K562 (cell line): ENCODE measurements around the gene PDE3A. TPM values are rescaled to one million over a fixed set of nuclear protein-coding genes. Genes with fewer than 3 reads are reported as not detected.

ENCODE experiments used
- ATAC-seq: fragments of 200-7000 bp; cut with Tn5 transposase; 3 replicates; pipeline ENCODE4 v1.9.1; 2020; ENCODE audit warnings: moderate library complexity
- BruUV-seq: library from RNA; stranded (reverse); fragments of 400-500 nt; replicated peaks from 2 replicates; lab custom pipeline; 2021; lab: Mats Ljungman, UMichigan
- CTCF ChIA-PET: fragments of 300-600 bp; formaldehyde crosslinking; extraction: SDS; loops from one replicate; lab custom pipeline; 2021; ENCODE audit warnings: low intra/inter-chr PET ratio; lab: Yijun Ruan, JAX
- POLR2A ChIA-PET: fragments of 300-600, 350-650 bp; sonication (Branson Sonifier 250); formaldehyde crosslinking; extraction: SDS; loops from one replicate; lab custom pipeline; 2021; ENCODE audit warnings: antibody characterized with exemption, inconsistent platforms; lab: Yijun Ruan, JAX
- DNase-seq, 4 experiments: peaks; one replicate each; pipeline versions ENCODE4 v3.0.0 to v3.0.0-alpha.2; 2011 to 2018; ENCODE audit warnings: low spot score in 3 of 4, mixed read lengths in 3 of 4; ENCODE audit errors: extremely low read depth in 1 of 4
- FAIRE-seq: peaks from 2 replicates; lab custom pipeline; 2011; peaks lifted over from hg19 to GRCh38; lab: Jason Lieb, UNC
- H2AFZ ChIP-seq: 2 replicates; pipeline ENCODE4 v1.6.0; 2011; ENCODE audit warnings: low read depth, low read length, control low read depth, inconsistent platforms
- H3K27ac ChIP-seq: fragments of 200-600 bp; 3 replicates; pipeline ENCODE4 v1.8.0; 2011; ENCODE audit warnings: low read depth, mild to moderate bottlenecking, control low read depth, inconsistent platforms, low read length, moderate library complexity, mixed read lengths; ENCODE audit errors: extremely low read depth
- H3K27me3 ChIP-seq, 2 experiments: fragments of 300-600 bp in 1 of 2; 2 replicates in 1 of 2; 3 replicates in 1 of 2; pipeline versions ENCODE4 v1.6.0 to v1.8.0; 2011; ENCODE audit warnings: inconsistent platforms in 2 of 2, low read length in 2 of 2, mild to moderate bottlenecking in 1 of 2, mixed read lengths in 1 of 2, moderate library complexity in 1 of 2; ENCODE audit not compliant: control insufficient read depth in 2 of 2, insufficient read depth in 2 of 2
- H3K36me3 ChIP-seq: fragments of 300-600 bp; 3 replicates; pipeline ENCODE4 v1.8.0; 2011; ENCODE audit warnings: mild to moderate bottlenecking, low read length, inconsistent platforms; ENCODE audit not compliant: control insufficient read depth, insufficient read depth
- H3K4me1 ChIP-seq, 2 experiments: fragments of 200-600 bp in 1 of 2; replicated peaks in 1 of 2; 2 replicates in 1 of 2; 3 replicates in 1 of 2; pipeline versions ENCODE4 v1.5.1 to v1.8.0; 2011; ENCODE audit warnings: inconsistent platforms in 2 of 2, low read length in 2 of 2, mild to moderate bottlenecking in 1 of 2, mixed read lengths in 1 of 2, moderate library complexity in 1 of 2; ENCODE audit not compliant: control insufficient read depth in 2 of 2, insufficient read depth in 2 of 2
- H3K4me2 ChIP-seq: 2 replicates; pipeline ENCODE4 v1.6.1; 2011; ENCODE audit warnings: low read length, control low read depth, inconsistent platforms, mixed read lengths; ENCODE audit not compliant: insufficient read depth
- H3K4me3 ChIP-seq: fragments of 200-600 bp; sonication (generic), shearing (Covaris generic); 2 replicates; pipeline ENCODE4 v1.5.1; 2016; ENCODE audit warnings: control low read depth, inconsistent platforms
- H3K79me2 ChIP-seq: fragments of 200-600 bp; 3 replicates; pipeline ENCODE4 v1.8.0; 2011; ENCODE audit warnings: low read length, inconsistent platforms; ENCODE audit not compliant: control insufficient read depth, insufficient read depth
- H3K9ac ChIP-seq, 2 experiments: 2 replicates each; pipeline versions ENCODE4 v1.6.0 to v1.6.1; 2011; ENCODE audit warnings: low read depth in 2 of 2, low read length in 2 of 2, control low read depth in 1 of 2, inconsistent platforms in 1 of 2, mild to moderate bottlenecking in 1 of 2, mixed read lengths in 1 of 2; ENCODE audit not compliant: insufficient read depth in 1 of 2
- H3K9me1 ChIP-seq: one replicate; pipeline ENCODE4 v1.6.0; 2011; ENCODE audit warnings: inconsistent platforms, mild to moderate bottlenecking, low read length, moderate library complexity; ENCODE audit not compliant: control insufficient read depth, insufficient read depth
- H3K9me3 ChIP-seq: replicated peaks from 2 replicates; pipeline ENCODE4 v1.5.1; 2011; ENCODE audit warnings: low read depth, low read length, inconsistent platforms; ENCODE audit not compliant: control insufficient read depth, insufficient read depth
- H4K20me1 ChIP-seq: replicated peaks from 2 replicates; pipeline ENCODE4 v1.6.1; 2011; ENCODE audit warnings: low read length, inconsistent platforms, mixed read lengths; ENCODE audit not compliant: control insufficient read depth, insufficient read depth
- ATF3 ChIP-seq, 2 experiments: fragments of 450-650 bp in 1 of 2; sonication (generic) in 1 of 2; formaldehyde crosslinking in 1 of 2; IDR thresholded peaks in 1 of 2; conservative IDR thresholded peaks in 1 of 2; 2 replicates each; pipeline versions ENCODE4 v1.6.1 to v1.8.1; 2016 to 2023; ENCODE audit warnings: mild to moderate bottlenecking in 2 of 2, moderate library complexity in 2 of 2, inconsistent platforms in 1 of 2, missing genetic modification reagents in 1 of 2
- BHLHE40 ChIP-seq: IDR thresholded peaks from 2 replicates; pipeline ENCODE4 v1.6.1; 2011; ENCODE audit warnings: low read length, improper control_type of control experiment
- BRF1 ChIP-seq: IDR thresholded peaks from 3 replicates; pipeline ENCODE4 v1.6.1; 2011; ENCODE audit warnings: borderline replicate concordance, mild to moderate bottlenecking; ENCODE audit not compliant: insufficient read length; ENCODE audit errors: extremely low read depth
- ELK3 ChIP-seq: fragments of 450-650 bp; formaldehyde crosslinking; IDR thresholded peaks from 2 replicates; pipeline ENCODE4 v1.4.0; 2020; ENCODE audit warnings: mild to moderate bottlenecking
- EP300 ChIP-seq: IDR thresholded peaks from 2 replicates; pipeline ENCODE4 v1.6.1; 2012; ENCODE audit warnings: low read length, improper control_type of control experiment
- ERF ChIP-seq: fragments of 450-650 bp; formaldehyde crosslinking; IDR thresholded peaks from 2 replicates; pipeline ENCODE4 v1.4.0; 2020; ENCODE audit warnings: mild to moderate bottlenecking, mixed read lengths
- GTF2E2 ChIP-seq: fragments of 200-800 bp; sonication (Bioruptor generic); IDR thresholded peaks from 2 replicates; pipeline ENCODE4 v1.6.1; 2016; ENCODE audit warnings: missing genetic modification characterization, missing compliant biosample characterization
- HIVEP1 ChIP-seq: fragments of 250-450 bp; sonication (Bioruptor Pico); IDR thresholded peaks from 2 replicates; pipeline ENCODE4 v1.4.0; 2020; ENCODE audit warnings: mild to moderate bottlenecking
- HOXB6 ChIP-seq: fragments of 250-450 bp; sonication (Bioruptor Pico); IDR thresholded peaks from 2 replicates; pipeline ENCODE4 v1.5.1; 2022; ENCODE audit warnings: mild to moderate bottlenecking, borderline replicate concordance
- JUN ChIP-seq, 2 experiments: sonication (generic) in 1 of 2; formaldehyde crosslinking in 1 of 2; IDR thresholded peaks; 2 replicates each; pipeline versions ENCODE4 v1.6.1 to v1.8.0; 2012 to 2022; ENCODE audit warnings: borderline replicate concordance in 2 of 2, mild to moderate bottlenecking in 2 of 2, improper control_type of control experiment in 1 of 2, low read depth in 1 of 2, low read length in 1 of 2, missing genetic modification reagents in 1 of 2
- KDM1A ChIP-seq, 2 experiments: fragments of 450-650 bp; IDR thresholded peaks; 2 replicates each; pipeline ENCODE4 v1.6.1; 2016; ENCODE audit warnings: mild to moderate bottlenecking in 2 of 2
- KLF13 ChIP-seq: fragments of 450-650 bp; IDR thresholded peaks from 2 replicates; pipeline ENCODE4 v1.6.1; 2016; ENCODE audit warnings: missing genetic modification characterization, low read depth, mild to moderate bottlenecking, missing compliant biosample characterization, moderate library complexity, borderline replicate concordance
- RBM34 ChIP-seq: fragments of 200-400 bp; formaldehyde crosslinking; IDR thresholded peaks from 2 replicates; pipeline ENCODE4 v1.6.1; 2018; ENCODE audit warnings: low read length, borderline replicate concordance; ENCODE audit not compliant: insufficient read depth
- ZNF143 ChIP-seq: sonication (generic); formaldehyde crosslinking; IDR thresholded peaks from 2 replicates; pipeline ENCODE4 v1.9.0; 2022; ENCODE audit warnings: mild to moderate bottlenecking, missing genetic modification reagents
- ZNF398 ChIP-seq: fragments of 250-450 bp; sonication (Bioruptor Pico); IDR thresholded peaks from 2 replicates; pipeline ENCODE4 v1.8.0; 2021; ENCODE audit warnings: moderate library complexity, mild to moderate bottlenecking, inconsistent platforms
- ZNF445 ChIP-seq: fragments of 250-450 bp; sonication (Bioruptor Pico); IDR thresholded peaks from 2 replicates; pipeline ENCODE4 v1.4.0; 2020; ENCODE audit warnings: low read depth, mild to moderate bottlenecking, moderate library complexity
- ZNF699 ChIP-seq: fragments of 250-450 bp; sonication (Bioruptor Pico); IDR thresholded peaks from 2 replicates; pipeline ENCODE4 v1.8.0; 2021; ENCODE audit warnings: mild to moderate bottlenecking, moderate library complexity; ENCODE audit not compliant: insufficient replicate concordance
- ZNF764 ChIP-seq: fragments of 250-450 bp; sonication (Bioruptor Pico); IDR thresholded peaks from 2 replicates; pipeline ENCODE4 v1.4.0; 2020; ENCODE audit warnings: low read depth, mild to moderate bottlenecking, moderate library complexity
- WGBS: fragments of 100-300 bp; shearing (Covaris generic); methylation state at CpG from one replicate; pipeline ENCODE4 v1.1.6; 2016; ENCODE audit warnings: low coverage, mixed read lengths; ENCODE audit not compliant: insufficient coverage; ENCODE audit errors: missing lambda C conversion rate; 5-methylcytosine and 5-hydroxymethylcytosine counted together
- in situ Hi-C: fragments of 300-500 bp; cut with MboI; formaldehyde crosslinking; loops from 4 replicates; pipeline ENCODE4 v1.15.0; 2018; ENCODE audit warnings: inconsistent platforms, mixed read lengths
- intact Hi-C: fragments of 100-400 bp; cut with micrococcal nuclease; formaldehyde crosslinking; loops from 2 replicates; pipeline ENCODE4 v1.14.2; 2022
- polyA plus RNA-seq, 8 experiments: library from polyadenylated mRNA; depleted of rRNA in 4 of 8; stranded (reverse) in 5 of 8; unstranded in 3 of 8; fragments of >200 nt; fragmentation: Nextera tagmentation in 2 of 8; fragmentation: Illumina TruSeq in 1 of 8; extraction: Ambion mirVana in 2 of 8; extraction: Trizol in 1 of 8; gene quantifications; 2 replicates each; pipeline versions ENCODE4 v1.2.1 to v1.2.3, GENCODE V29; 2011 to 2014; ENCODE audit warnings: inconsistent platforms in 1 of 8, missing spikeins in 1 of 8
- total RNA-seq, 7 experiments: library from RNA; depleted of rRNA in 6 of 7; stranded (reverse); fragments of >200 nt in 6 of 7; fragmentation: Illumina TruSeq in 2 of 7; extraction: Trizol in 2 of 7; gene quantifications; 2 replicates each; pipeline versions ENCODE4 v1.2.1 to v1.2.3, GENCODE V29; 2011 to 2021; ENCODE audit warnings: low replicate concordance in 1 of 7

PDE3A gene
- total and polyA plus RNA-seq, 9 of the 15 experiments (the other 6 are each of a cell fraction or from before 2014, with no cell fraction given) = 0.02 TPM; not detected in 8

- no peak for TF ChIP-seq ZNF398 (CRISPR knock-in tag)
- no peak for TF ChIP-seq KDM1A (IDR thresholded peaks at IDR 0.05)
- no peak for TF ChIP-seq BRF1
- no peak for TF ChIP-seq ELK3 (CRISPR knock-in tag)
These were observed 256.4 kb downstream of the PDE3A start (continued) for GRCh38 chr12:20624718-20625117.

GRCh38 chr12:20625531-20625930 lies 257.2 kb downstream of the PDE3A start:
- H3K79me2 ChIP-seq = no peaks in the 10 kb centered on the region
- no peak overlapping the region for H3K9ac ChIP-seq
- H3K36me3 ChIP-seq = no peaks in the 10 kb centered on the region
- CTCF ChIA-PET = no interaction called here
- no peaks in the 10 kb centered on the region for H3K4me1 ChIP-seq
- H2AFZ ChIP-seq = no peak overlapping the region
- in situ Hi-C loops (no loop called here), intact Hi-C loops (no loop called here)
- no peaks in the 10 kb centered on the region for H3K9me3 ChIP-seq
- no peak for FAIRE-seq
- H3K4me2 ChIP-seq = no peak overlapping the region
- no peaks in the 10 kb centered on the region for H4K20me1 ChIP-seq
- no peak for ATAC-seq
- H3K27ac ChIP-seq = no peak overlapping the region
- POLR2A ChIA-PET = no interaction called here
- H3K27me3 ChIP-seq = no peaks in the 10 kb centered on the region
- H3K9me1 ChIP-seq = no peaks in the 10 kb centered on the region
- no peak overlapping the region for H3K4me3 ChIP-seq
- BruUV-seq = no TSS peak
- 0% methylated on average over 2 of the region's 2 CpGs for WGBS
- no peak for DNase-seq
- TF ChIP-seq HOXB6 (CRISPR knock-in tag) (no peak), ZNF445 (CRISPR knock-in tag) (no peak), ZNF143 (no peak), ERF (CRISPR knock-in tag) (no peak), RBM34 (no peak), ZNF764 (no peak), GTF2E2 (tag) (no peak), HIVEP1 (CRISPR knock-in tag) (no peak), ATF3 (IDR thresholded peaks at IDR 0.05) (no peak), ATF3 (CRISPR knock-in tag; conservative IDR thresholded peaks at IDR 0.05) (no peak), BHLHE40 (no peak), EP300 (no peak), JUN (IDR thresholded peaks at IDR 0.05; ENCODE audit: borderline replicate concordance, low read depth, low read length) (no peak), JUN (CRISPR knock-in tag; IDR thresholded peaks at IDR 0.05; ENCODE audit: borderline replicate concordance) (no peak), ZNF699 (CRISPR knock-in tag) (no peak), KLF13 (tag) (no peak)
